HL-60/S4 treated with phorbol 12-myristate 13-acetate at 8.2 ng/mL for 4 days and 3 days (cell line): Measurements from ENCODE around the gene PRMT7.

ENCODE experiments used
- in situ Hi-C: fragments of 300-500 bp; cut with MboI; formaldehyde crosslinking; loops from 2 replicates; pipeline ENCODE4 v1.15.0; 2022; ENCODE audit warnings: low sequenced_read_pairs

The PRMT7 gene

GRCh38 chr16:68361485-68361884 lies 50.7 kb downstream of the PRMT7 start:
- in situ Hi-C loops, result no loop called here

GRCh38 chr16:68362262-68362913 lies 51.6 kb downstream of the PRMT7 start:
- in situ Hi-C loops, result no loop called here

GRCh38 chr16:68362947-68363657 lies 52.3 kb downstream of the PRMT7 start:
- in situ Hi-C loops, result no loop called here

- in situ Hi-C loops, result no loop called here
Measured at GRCh38 chr16:68363658-68364521, 53.1 kb downstream of the PRMT7 start.

GRCh38 chr16:68364561-68364998 lies 53.8 kb downstream of the PRMT7 start:
- in situ Hi-C loops, result no loop called here

- in situ Hi-C loops, result no loop called here
Measured at GRCh38 chr16:68365167-68365817, 54.5 kb downstream of the PRMT7 start.

- in situ Hi-C loops, result no loop called here
Measured at GRCh38 chr16:68366062-68366461, 55.2 kb downstream of the PRMT7 start.

GRCh38 chr16:68367030-68367429 lies 56.2 kb downstream of the PRMT7 start:
- in situ Hi-C loops, result no loop called here

GRCh38 chr16:68367440-68367839 lies 56.6 kb downstream of the PRMT7 start:
- in situ Hi-C loops, result no loop called here

- in situ Hi-C loops, result no loop called here
Measured at GRCh38 chr16:68367891-68368290, 57.1 kb downstream of the PRMT7 start.

- in situ Hi-C loops, result no loop called here
Measured at GRCh38 chr16:68368301-68368888, 57.6 kb downstream of the PRMT7 start.

- in situ Hi-C loops, result no loop called here
Measured at GRCh38 chr16:68369168-68369567, 58.3 kb downstream of the PRMT7 start.

GRCh38 chr16:68369697-68370580 lies 59.1 kb downstream of the PRMT7 start:
- in situ Hi-C loops, result no loop called here

- in situ Hi-C loops, result no loop called here
Measured at GRCh38 chr16:68370581-68371275, 59.9 kb downstream of the PRMT7 start.

GRCh38 chr16:68371276-68371651 lies 60.4 kb downstream of the PRMT7 start:
- in situ Hi-C loops, result no loop called here

GRCh38 chr16:68371706-68372380 lies 61.0 kb downstream of the PRMT7 start:
- in situ Hi-C loops, result no loop called here

GRCh38 chr16:68372381-68372720 lies 61.5 kb downstream of the PRMT7 start:
- in situ Hi-C loops, result no loop called here

- in situ Hi-C loops, result no loop called here
Measured at GRCh38 chr16:68372806-68373205, 62.0 kb downstream of the PRMT7 start.
